Activated naive CD4-positive, alpha-beta T cell treated with anti-CD3 and anti-CD28 coated beads, Interleukin-2, amount 10 ng/mL, durations not matched to agents 7 days and 5 days (primary cell): Measurements from ENCODE around the gene CHM.
"Not testable (repeated sequence)": the region's sequence is repeated elsewhere in the genome, so short reads cannot be mapped to it uniquely, and the experiment has no call there.

ENCODE experiments used
- CTCF ChIA-PET: fragments of 350-600 bp; sonication (Branson Sonifier 250); formaldehyde crosslinking; loops from one replicate; lab custom pipeline; 2021; ENCODE audit warnings: antibody characterized with exemption; lab: Charles Lee
- DNase-seq: peaks from one replicate; pipeline ENCODE4 v3.0.0-alpha.2; 2020
- H3K27ac Mint-ChIP-seq: one replicate; pipeline ENCODE4 v1.8.0; 2021; ENCODE audit warnings: mild to moderate bottlenecking, moderate library complexity, mixed read lengths
- H3K27me3 Mint-ChIP-seq: one replicate; pipeline ENCODE4 v1.8.0; 2021; ENCODE audit warnings: mild to moderate bottlenecking, mixed read lengths
- H3K36me3 Mint-ChIP-seq: one replicate; pipeline ENCODE4 v1.8.0; 2021; ENCODE audit warnings: mixed read lengths
- H3K4me1 Mint-ChIP-seq: one replicate; pipeline ENCODE4 v1.8.0; 2021; ENCODE audit warnings: mixed read lengths
- H3K4me3 Mint-ChIP-seq: one replicate; pipeline ENCODE4 v1.8.0; 2021; ENCODE audit warnings: mild to moderate bottlenecking, moderate library complexity, mixed read lengths
- H3K9me3 Mint-ChIP-seq: one replicate; pipeline ENCODE4 v1.8.0; 2021; ENCODE audit warnings: mixed read lengths

CHM gene

GRCh38 chrX:85977218-85977617 is 70.1 kb downstream of the CHM start:
- H3K27ac Mint-ChIP-seq = no peak overlapping the region
- H3K9me3 Mint-ChIP-seq = no peaks in the 10 kb centered on the region
- H3K4me1 Mint-ChIP-seq = no peaks in the 10 kb centered on the region
- no peak for DNase-seq
- CTCF ChIA-PET = no interaction called here
- no peaks in the 10 kb centered on the region for H3K27me3 Mint-ChIP-seq
- H3K4me3 Mint-ChIP-seq = no peak overlapping the region
- peaks cover 22% of the 10 kb centered on the region for H3K36me3 Mint-ChIP-seq

DNA sequence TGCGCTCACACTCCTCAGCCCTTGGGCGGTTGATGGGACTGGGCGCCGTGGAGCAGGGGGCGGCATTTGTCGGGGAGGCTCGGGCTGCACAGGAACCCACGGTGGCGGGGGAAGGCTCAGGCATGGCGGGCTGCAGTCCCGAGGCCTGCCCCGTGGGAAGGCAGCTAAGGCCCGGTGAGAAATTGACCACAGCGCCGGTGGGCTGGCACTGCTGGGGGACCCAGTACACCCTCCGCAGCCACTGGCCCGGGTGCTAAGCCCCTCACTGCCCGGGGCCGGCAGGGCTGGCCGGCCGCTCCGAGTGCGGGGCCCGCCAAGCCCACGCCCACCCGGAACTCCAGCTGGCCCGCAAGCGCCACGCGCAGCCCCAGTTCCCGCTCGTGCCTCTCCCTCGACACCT is 75.0 kb downstream of the CHM start:
- H3K9me3 Mint-ChIP-seq, H3K27me3 Mint-ChIP-seq, H3K27ac Mint-ChIP-seq, H3K4me3 Mint-ChIP-seq, H3K4me1 Mint-ChIP-seq, DNase-seq, CTCF ChIA-PET: not testable (repeated sequence)
- peaks cover 26% of the 10 kb centered on the region for H3K36me3 Mint-ChIP-seq

DNA sequence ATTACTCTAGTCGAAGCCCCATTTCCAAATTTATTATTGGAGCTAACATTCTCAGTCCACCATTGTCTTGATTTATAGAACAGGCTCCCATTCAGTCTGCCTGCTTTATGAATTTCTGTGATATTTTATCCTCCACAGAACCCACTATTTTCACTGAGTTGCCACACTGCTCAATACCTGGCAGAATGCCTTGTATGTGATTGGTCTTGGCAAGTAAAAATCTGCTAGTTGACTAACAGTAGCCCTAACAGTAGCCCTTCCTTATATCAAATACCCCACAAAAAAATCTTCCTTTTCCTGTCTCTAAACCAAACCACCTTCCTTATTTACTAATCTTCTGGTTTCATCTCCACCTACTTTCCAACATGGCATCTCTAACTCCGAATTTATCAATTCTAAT is 82.6 kb downstream of the CHM start:
- H3K27me3 Mint-ChIP-seq = no peaks in the 10 kb centered on the region
- H3K27ac Mint-ChIP-seq = no peak overlapping the region
- no peaks in the 10 kb centered on the region for H3K9me3 Mint-ChIP-seq
- no peaks in the 10 kb centered on the region for H3K4me1 Mint-ChIP-seq
- H3K36me3 Mint-ChIP-seq = peaks cover 10% of the 10 kb centered on the region
- no peak for DNase-seq
- H3K4me3 Mint-ChIP-seq = no peak overlapping the region
- CTCF ChIA-PET = no interaction called here

DNA sequence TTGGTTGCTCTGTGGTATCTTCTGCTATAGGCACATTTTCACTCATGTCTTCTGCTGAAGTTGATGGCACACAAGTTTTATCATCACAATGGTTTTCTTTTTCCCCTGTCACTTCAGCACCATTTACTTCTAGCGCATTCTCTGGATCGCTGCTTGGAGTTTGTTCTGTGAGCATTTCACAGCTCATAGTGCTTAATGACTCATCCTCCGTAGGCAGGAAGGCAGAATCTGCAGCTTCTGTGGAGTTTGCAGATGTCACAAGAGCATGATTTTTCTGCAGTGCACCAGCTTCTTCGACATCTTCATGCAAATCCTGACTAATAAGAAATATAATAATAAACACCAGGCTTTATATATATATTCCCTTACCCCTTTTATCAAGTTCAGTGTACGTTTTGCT is 83.6 kb downstream of the CHM start:
- no peak overlapping the region for H3K27ac Mint-ChIP-seq
- H3K27me3 Mint-ChIP-seq = no peaks in the 10 kb centered on the region
- CTCF ChIA-PET = no interaction called here
- H3K4me3 Mint-ChIP-seq = no peak overlapping the region
- no peaks in the 10 kb centered on the region for H3K4me1 Mint-ChIP-seq
- no peak for DNase-seq
- no peaks in the 10 kb centered on the region for H3K9me3 Mint-ChIP-seq
- H3K36me3 Mint-ChIP-seq = peaks cover 8% of the 10 kb centered on the region

DNA sequence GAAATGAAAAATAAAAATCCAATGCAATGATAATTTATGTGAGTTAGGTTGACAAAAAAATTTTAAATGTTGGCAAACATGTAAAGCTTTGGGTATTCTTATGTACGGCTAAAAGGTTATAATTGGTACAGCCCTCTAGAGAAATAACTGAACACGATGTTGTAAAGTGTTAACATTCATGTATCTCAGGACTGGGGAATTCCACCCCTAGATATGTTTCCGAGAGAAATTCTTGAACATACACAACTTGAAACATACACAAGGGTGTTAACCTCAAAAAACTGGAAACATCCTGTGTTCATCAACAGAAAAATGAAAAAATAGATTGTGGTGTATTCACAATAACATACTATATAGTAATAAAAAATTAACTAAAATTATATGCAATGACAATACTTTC is 91.8 kb downstream of the CHM start:
- H3K36me3 Mint-ChIP-seq = peaks cover 20% of the 10 kb centered on the region
- no peak overlapping the region for H3K27ac Mint-ChIP-seq
- H3K27me3 Mint-ChIP-seq = no peaks in the 10 kb centered on the region
- CTCF ChIA-PET = no interaction called here
- H3K4me3 Mint-ChIP-seq = no peak overlapping the region
- DNase-seq = no peak
- no peaks in the 10 kb centered on the region for H3K4me1 Mint-ChIP-seq
- H3K9me3 Mint-ChIP-seq = peaks cover 3% of the 10 kb centered on the region

GRCh38 chrX:85944751-85945150 is 102.6 kb downstream of the CHM start:
- H3K4me1 Mint-ChIP-seq, DNase-seq, H3K4me3 Mint-ChIP-seq, H3K27ac Mint-ChIP-seq, H3K27me3 Mint-ChIP-seq, CTCF ChIA-PET: not testable (repeated sequence)
- Mint-ChIP-seq H3K9me3 (peaks cover 14% of the 10 kb centered on the region), H3K36me3 (peaks cover 39% of the 10 kb centered on the region)

DNA sequence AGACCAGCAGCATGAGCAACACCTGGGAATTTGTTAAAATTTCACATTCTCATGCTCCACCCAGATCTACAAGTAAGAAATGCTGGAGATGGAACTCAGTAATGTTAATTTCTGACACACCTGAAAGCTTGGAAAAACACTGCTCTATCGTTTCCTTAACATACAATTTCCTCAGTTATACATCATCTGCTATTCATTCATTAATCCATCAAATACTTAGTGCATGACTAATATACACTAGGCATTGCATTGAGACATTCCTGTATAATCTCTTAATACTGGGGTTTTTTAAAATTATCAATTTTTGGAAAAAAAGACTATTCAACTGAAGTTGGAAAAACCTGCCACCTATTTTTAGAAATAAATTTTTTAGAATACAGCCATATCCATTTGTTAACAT is 106.1 kb downstream of the CHM start:
- Mint-ChIP-seq H3K27me3 (no peaks in the 10 kb centered on the region), H3K27ac (no peak overlapping the region), H3K9me3 (peaks cover 14% of the 10 kb centered on the region), H3K4me3 (no peak overlapping the region), H3K36me3 (peaks cover 24% of the 10 kb centered on the region), H3K4me1 (no peaks in the 10 kb centered on the region)
- DNase-seq = no peak
- CTCF ChIA-PET = no interaction called here

DNA sequence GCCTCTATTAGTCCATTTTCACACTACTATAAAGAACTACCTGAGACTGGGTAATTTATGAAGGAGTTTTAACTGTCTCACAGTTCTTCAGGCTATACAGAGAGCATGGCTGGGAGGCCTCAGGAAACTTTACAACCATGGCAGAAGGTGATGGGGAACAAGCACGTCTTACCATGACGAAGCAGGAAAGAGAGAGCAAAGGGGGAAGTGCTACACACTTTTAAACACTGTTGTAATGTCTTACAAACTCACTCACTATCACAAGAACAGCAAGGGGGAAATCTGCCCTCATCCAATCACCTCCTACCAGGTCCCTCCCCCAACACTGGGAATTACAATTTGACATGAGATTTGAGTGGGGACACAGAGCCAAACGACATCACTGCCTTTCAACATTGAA is 107.4 kb downstream of the CHM start:
- H3K4me1 Mint-ChIP-seq, H3K9me3 Mint-ChIP-seq, H3K4me3 Mint-ChIP-seq, DNase-seq, CTCF ChIA-PET, H3K27me3 Mint-ChIP-seq, H3K27ac Mint-ChIP-seq: not testable (repeated sequence)
- peaks cover 15% of the 10 kb centered on the region for H3K36me3 Mint-ChIP-seq

GRCh38 chrX:85934399-85934798 is 113.0 kb downstream of the CHM start:
- H3K4me3 Mint-ChIP-seq, H3K9me3 Mint-ChIP-seq, CTCF ChIA-PET, H3K27ac Mint-ChIP-seq, H3K27me3 Mint-ChIP-seq, H3K4me1 Mint-ChIP-seq, H3K36me3 Mint-ChIP-seq, DNase-seq: not testable (repeated sequence)

DNA sequence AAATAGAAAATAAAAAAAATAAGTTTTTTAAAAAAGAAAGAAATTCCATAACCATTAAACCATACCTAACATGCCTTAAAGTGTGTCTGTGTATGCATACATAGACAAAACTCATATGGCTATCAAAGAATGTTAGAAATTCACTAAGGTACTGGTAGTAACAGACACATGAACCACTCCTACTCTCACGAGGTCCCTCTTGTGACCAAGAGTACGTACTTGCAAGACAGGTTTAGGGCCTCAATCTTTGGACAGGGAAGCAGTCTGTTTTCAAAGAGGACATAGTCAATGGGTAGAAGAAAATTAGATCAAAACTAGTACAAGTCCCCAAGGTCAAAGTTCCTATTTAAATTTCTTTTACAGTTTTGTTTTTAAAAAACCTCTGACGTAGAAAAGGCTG is 117.3 kb downstream of the CHM start:
- no peaks in the 10 kb centered on the region for H3K27me3 Mint-ChIP-seq
- peaks cover 7% of the 10 kb centered on the region for H3K36me3 Mint-ChIP-seq
- no peaks in the 10 kb centered on the region for H3K4me1 Mint-ChIP-seq
- H3K9me3 Mint-ChIP-seq = no peaks in the 10 kb centered on the region
- no peak overlapping the region for H3K27ac Mint-ChIP-seq
- no peak overlapping the region for H3K4me3 Mint-ChIP-seq
- CTCF ChIA-PET = no interaction called here
- no peak for DNase-seq

GRCh38 chrX:85928606-85929005 is 118.8 kb downstream of the CHM start:
- CTCF ChIA-PET = no interaction called here
- H3K4me3 Mint-ChIP-seq = no peak overlapping the region
- H3K27ac Mint-ChIP-seq = no peak overlapping the region
- no peaks in the 10 kb centered on the region for H3K9me3 Mint-ChIP-seq
- no peaks in the 10 kb centered on the region for H3K27me3 Mint-ChIP-seq
- H3K4me1 Mint-ChIP-seq = peaks cover under 1% of the 10 kb centered on the region
- DNase-seq = no peak
- peaks cover 6% of the 10 kb centered on the region for H3K36me3 Mint-ChIP-seq

DNA sequence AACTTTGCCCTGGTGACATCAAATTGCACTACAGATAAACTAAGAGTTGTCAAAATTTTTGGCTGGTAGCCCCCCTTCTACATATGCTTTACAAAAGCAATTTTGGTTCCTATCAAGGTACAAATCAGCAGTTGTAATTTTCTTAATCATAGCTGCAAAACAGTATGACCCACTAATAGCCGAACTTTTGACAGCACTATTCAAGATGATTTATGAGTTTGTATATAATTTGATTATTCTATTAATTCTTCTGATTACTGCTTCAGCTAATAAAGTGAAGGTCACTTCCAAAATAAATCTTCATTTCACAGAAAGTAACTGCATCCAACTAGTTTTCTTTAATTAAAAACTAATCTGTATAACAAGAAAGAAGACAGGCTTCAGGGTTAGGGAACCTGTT is 119.6 kb downstream of the CHM start:
- DNase-seq = no peak
- no peaks in the 10 kb centered on the region for H3K27me3 Mint-ChIP-seq
- CTCF ChIA-PET = no interaction called here
- peaks cover 7% of the 10 kb centered on the region for H3K36me3 Mint-ChIP-seq
- H3K4me1 Mint-ChIP-seq = peaks cover 2% of the 10 kb centered on the region
- no peak overlapping the region for H3K27ac Mint-ChIP-seq
- no peaks in the 10 kb centered on the region for H3K9me3 Mint-ChIP-seq
- no peak overlapping the region for H3K4me3 Mint-ChIP-seq

DNA sequence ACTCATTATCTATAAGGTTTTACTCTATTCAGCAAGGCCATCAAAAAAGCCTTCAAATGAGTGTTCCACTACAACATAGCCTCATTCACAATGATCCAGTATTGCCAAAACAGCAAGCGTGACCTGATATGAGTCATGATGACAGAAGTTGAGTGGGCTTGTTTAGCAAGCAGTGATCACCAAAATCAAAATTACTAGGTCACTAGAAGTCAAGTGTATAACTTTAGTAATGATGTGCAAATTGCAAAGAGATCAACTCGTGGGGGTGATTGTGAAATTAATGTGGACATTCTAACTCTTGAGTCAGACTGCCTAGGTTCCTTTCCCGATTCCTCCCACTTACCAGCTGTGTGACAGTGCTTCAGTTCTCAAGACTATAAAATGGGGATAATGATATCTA is 124.5 kb downstream of the CHM start:
- no peaks in the 10 kb centered on the region for H3K9me3 Mint-ChIP-seq
- no peak overlapping the region for H3K27ac Mint-ChIP-seq
- no peak for DNase-seq
- no peaks in the 10 kb centered on the region for H3K27me3 Mint-ChIP-seq
- H3K4me3 Mint-ChIP-seq = no peak overlapping the region
- H3K36me3 Mint-ChIP-seq = peaks cover 9% of the 10 kb centered on the region
- CTCF ChIA-PET = no interaction called here
- peaks cover 2% of the 10 kb centered on the region for H3K4me1 Mint-ChIP-seq

GRCh38 chrX:85916656-85917280 is 130.6 kb downstream of the CHM start:
- H3K27ac Mint-ChIP-seq, CTCF ChIA-PET, H3K27me3 Mint-ChIP-seq, H3K36me3 Mint-ChIP-seq, DNase-seq, H3K4me3 Mint-ChIP-seq, H3K4me1 Mint-ChIP-seq, H3K9me3 Mint-ChIP-seq: not testable (repeated sequence)

DNA sequence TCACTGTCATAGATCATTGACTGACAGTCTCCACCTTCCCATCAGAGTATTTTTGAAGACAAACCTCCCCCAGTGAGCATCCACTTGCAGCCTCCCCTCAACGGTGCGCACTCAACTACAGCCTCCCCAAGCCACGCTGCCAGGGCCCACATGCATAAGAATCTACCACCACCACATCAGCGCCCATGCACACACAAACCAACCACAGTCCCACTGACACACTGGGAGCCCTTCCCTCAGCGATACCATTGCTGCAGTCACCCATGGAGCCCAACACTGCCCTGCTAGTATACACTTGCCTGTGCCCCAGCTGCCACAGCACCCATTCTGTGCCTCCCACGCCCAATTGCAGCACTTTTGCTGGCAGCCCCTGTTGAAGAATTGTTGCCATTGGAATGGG is 132.9 kb downstream of the CHM start:
- CTCF ChIA-PET = no interaction called here
- Mint-ChIP-seq H3K27ac (no peak overlapping the region), H3K4me1 (no peaks in the 10 kb centered on the region), H3K4me3 (no peak overlapping the region), H3K9me3 (peaks cover 3% of the 10 kb centered on the region), H3K27me3 (no peaks in the 10 kb centered on the region), H3K36me3 (peaks cover 10% of the 10 kb centered on the region)
- DNase-seq = no peak

DNA sequence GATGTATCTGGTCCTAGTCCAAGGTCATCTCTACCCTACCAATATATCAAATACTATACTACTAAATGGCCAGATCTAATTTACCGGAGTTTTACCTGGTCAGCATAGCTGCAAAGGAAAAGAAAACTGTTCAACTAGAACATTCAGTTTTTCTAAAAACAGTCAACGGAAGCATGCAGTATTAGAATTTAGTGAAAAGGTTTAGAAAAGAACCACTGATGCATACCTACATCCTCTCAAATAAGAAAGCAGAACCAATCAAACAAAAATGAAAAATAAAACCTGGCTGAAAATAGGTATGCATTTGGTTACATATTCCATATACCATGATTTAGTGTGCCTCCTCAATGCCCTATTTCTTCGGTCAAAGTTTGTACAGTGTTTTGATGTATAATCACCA is 140.0 kb downstream of the CHM start:
- CTCF ChIA-PET = no interaction called here
- Mint-ChIP-seq H3K4me3 (no peak overlapping the region), H3K36me3 (peaks cover 3% of the 10 kb centered on the region), H3K9me3 (no peaks in the 10 kb centered on the region), H3K4me1 (no peaks in the 10 kb centered on the region), H3K27ac (no peak overlapping the region), H3K27me3 (no peaks in the 10 kb centered on the region)
- no peak for DNase-seq
